ENCODE results near the gene UBE2O.

Gene UBE2O

DNA sequence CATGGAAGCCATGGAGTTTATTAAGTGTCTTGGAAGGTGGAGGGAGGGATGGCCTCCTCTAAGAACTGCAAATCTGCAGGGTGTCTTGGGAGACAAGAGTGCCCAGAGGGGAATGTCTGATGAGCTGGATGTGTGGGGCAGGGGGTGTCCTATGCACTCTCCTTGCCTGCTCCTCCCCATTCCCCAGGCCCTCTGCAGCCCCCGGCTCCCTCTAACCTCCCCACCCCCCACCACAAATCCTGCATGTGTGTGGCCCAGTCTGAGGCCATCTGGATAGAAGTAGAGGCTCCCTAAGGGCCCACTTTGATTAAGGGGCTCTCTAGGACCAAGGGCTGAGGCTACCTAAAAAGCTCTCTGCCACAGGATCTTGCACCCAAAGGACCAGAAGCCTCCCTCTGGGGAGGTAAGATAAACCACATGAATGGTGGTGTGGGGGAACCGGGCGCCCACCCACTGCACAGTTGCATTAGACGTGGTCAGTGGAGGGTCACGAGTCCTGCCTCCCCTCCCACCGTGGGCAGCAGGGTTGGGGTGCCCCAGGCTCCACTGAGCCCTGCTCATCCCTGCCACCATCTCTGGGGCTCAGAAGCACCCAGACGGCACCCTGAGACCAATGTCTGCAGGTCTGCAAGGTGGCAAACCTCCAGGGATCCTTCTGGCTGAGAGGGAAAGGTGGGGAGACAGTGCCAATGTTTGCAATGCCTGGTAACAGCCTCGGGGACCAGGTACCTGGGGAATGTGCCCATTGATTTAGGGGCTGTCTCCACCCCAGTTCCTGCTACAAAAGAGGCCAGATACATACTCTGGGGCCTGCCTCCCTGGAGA, 15.1 kb upstream of the UBE2O start:
- TF ChIP-seq, protein P1, sequence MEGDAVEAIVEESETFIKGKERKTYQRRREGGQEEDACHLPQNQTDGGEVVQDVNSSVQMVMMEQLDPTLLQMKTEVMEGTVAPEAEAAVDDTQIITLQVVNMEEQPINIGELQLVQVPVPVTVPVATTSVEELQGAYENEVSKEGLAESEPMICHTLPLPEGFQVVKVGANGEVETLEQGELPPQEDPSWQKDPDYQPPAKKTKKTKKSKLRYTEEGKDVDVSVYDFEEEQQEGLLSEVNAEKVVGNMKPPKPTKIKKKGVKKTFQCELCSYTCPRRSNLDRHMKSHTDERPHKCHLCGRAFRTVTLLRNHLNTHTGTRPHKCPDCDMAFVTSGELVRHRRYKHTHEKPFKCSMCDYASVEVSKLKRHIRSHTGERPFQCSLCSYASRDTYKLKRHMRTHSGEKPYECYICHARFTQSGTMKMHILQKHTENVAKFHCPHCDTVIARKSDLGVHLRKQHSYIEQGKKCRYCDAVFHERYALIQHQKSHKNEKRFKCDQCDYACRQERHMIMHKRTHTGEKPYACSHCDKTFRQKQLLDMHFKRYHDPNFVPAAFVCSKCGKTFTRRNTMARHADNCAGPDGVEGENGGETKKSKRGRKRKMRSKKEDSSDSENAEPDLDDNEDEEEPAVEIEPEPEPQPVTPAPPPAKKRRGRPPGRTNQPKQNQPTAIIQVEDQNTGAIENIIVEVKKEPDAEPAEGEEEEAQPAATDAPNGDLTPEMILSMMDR (IDR thresholded peaks at IDR 0.05; ENCODE audit: unreplicated experiment in 3 of 3) = no peak
- no peak overlapping the region for H3K4me3 Mint-ChIP-seq
- H3K4me1 Mint-ChIP-seq = peaks cover 5% of the 10 kb centered on the region
- no peaks in the 10 kb centered on the region for H3K36me3 Mint-ChIP-seq (ENCODE audit: low read depth)
- peaks cover 24% of the 10 kb centered on the region for H3K27me3 Mint-ChIP-seq (ENCODE audit: low read depth)
- no peak overlapping the region for H3K27ac Mint-ChIP-seq
- no peaks in the 10 kb centered on the region for H3K9me3 Mint-ChIP-seq

DNA sequence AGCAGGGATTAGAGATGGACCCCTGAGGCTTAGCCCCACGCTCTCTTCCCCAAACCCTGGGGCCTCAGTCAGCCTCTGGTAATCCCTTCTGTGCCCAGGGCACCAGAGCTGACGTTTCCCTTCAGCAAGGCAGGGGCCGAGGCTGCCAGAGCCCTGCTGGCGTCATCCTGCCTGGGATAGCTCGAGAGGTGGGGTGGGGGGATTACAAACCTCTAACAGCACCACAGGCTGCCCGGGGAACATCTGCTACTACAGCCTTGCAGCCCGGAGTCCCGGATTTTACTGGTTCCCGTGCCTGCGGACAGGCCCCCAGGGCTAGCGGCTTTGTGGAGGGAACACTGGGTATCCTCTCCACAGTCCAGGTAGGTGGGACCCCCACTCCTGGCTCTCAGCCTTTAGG, 14.4 kb upstream of the UBE2O start, which contains the start of gene AANAT:
Gene AANAT, plus strand, starts transcription at position 238 of the 400 bp plus-strand sequence. CDS start 1,144 bp downstream, outside the sequence.
- H3K36me3 Mint-ChIP-seq (ENCODE audit: low read depth) = no peaks in the 10 kb centered on the region

DNA sequence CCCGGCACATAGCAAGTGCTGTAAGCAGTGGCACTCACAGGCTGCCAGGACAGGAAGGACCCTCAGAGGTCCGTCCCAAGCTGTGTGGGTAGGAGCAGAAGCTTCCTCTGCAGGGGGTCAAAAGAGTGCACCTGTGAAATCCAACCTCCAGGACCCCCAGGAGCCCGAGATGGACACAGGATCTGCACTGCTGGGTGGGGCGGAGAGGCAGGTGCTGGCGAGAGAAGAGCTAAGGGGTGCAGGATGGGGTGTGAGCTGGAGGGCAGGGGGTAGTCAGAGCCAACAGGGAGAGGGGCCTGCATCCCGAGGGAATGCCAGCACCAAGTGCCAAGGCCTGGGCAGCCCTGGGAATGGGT, 13.8 kb upstream of the UBE2O start:
- TF ChIP-seq, protein P1 (IDR thresholded peaks at IDR 0.05; ENCODE audit: unreplicated experiment in 3 of 3) = no peak
- Mint-ChIP-seq H3K36me3 (ENCODE audit: low read depth) (no peaks in the 10 kb centered on the region), H3K27me3 (ENCODE audit: low read depth) (peaks cover 29% of the 10 kb centered on the region), H3K9me3 (no peaks in the 10 kb centered on the region), H3K4me3 (no peak overlapping the region), H3K4me1 (peaks cover 5% of the 10 kb centered on the region), H3K27ac (no peak overlapping the region)

More for the DNA sequence above, 14.4 kb upstream of the UBE2O start, which contains the start of gene AANAT:
- Mint-ChIP-seq H3K27me3 (ENCODE audit: low read depth) (peaks cover 28% of the 10 kb centered on the region), H3K9me3 (no peaks in the 10 kb centered on the region), H3K4me1 (peaks cover 5% of the 10 kb centered on the region), H3K4me3 (no peak within 1 kb of the TSS), H3K27ac (no peak within 1 kb of the TSS)
- TF ChIP-seq, protein P1 (IDR thresholded peaks at IDR 0.05; ENCODE audit: unreplicated experiment in 3 of 3) = no peak

DNA sequence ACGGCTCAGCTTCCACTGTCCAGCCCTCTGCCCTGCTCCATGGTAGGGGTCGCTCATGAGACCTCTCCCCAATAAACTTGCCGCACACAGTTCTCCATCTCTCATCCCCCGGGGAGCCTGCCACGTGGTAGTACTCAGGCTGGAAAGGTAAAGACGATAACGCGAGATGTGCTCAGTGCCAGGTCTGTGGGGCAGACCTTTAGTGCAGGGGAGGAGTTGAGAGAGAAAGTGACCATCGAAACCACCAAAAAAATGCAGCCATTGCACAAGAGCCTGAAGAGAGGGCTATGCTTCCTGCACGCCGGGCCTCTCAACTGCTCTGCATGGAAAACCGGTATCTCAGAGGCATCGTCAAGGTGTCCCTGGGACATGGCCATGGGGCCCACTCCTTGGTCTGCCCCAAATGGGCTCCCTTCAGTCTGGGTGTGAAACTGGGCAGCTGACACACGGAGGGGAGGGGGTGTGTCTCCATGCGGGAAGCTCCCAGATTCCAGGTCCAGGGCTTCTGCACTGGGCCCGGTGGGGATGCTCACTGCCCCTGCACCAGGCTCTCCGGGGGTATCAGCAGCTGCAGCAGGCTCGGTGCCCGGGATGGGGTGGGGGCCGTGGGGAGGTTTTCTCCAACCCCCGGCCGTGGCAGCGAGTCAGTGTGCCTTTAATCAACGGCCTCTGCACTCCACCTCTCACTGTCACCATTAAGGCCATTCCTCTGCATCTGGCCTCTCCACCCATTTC, 9.8 kb upstream of the UBE2O start:
- Mint-ChIP-seq H3K9me3 (no peaks in the 10 kb centered on the region), H3K4me1 (peaks cover 5% of the 10 kb centered on the region), H3K4me3 (no peak overlapping the region), H3K27ac (no peak overlapping the region), H3K36me3 (ENCODE audit: low read depth) (no peaks in the 10 kb centered on the region), H3K27me3 (ENCODE audit: low read depth) (peaks cover 21% of the 10 kb centered on the region)
- TF ChIP-seq, protein P1 (IDR thresholded peaks at IDR 0.05; ENCODE audit: unreplicated experiment in 3 of 3) = no peak

DNA sequence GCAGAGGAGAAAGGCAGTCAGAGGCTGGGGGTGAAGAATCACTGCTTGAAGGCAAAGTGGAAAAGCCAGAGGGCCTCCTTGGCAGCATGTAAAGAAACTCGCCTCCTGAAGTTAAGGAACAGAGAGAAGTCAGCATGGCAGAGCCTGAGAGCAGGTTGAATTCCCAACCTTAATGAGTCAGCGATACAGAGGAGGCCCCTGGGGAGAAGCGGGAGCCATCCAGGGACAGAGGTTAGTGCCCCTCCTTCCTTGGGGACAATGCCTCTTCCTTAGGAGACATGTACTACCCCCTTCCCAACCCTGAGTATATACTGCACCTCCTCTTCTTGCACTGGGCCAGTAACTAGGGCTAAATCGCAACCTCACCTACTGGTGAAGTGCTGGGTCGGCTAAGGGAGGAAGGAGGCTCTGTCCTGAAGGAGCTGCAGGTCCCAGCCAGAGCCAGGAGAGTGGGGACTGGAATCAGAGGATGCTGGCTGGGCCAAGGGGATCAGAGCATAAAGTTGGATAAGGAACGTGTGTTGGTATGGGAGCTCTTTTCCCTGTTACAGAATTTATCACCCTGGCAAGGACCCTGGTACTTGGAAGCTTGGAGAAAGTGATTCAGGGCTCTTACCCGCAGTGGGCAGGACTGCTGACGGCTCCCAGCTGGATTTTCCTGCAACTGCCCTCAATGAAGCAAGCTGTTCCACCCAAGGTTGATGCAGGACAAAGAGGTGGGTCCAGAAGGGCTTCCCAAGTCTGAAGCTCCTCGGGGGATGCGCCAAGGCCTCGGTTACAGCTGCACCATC, 9.0 kb upstream of the UBE2O start:
- TF ChIP-seq, protein P1 (IDR thresholded peaks at IDR 0.05; ENCODE audit: unreplicated experiment in 3 of 3) = no peak
- Mint-ChIP-seq H3K4me3 (no peak overlapping the region), H3K9me3 (no peaks in the 10 kb centered on the region)

More for the DNA sequence above, 9.0 kb upstream of the UBE2O start:
- peaks cover 5% of the 10 kb centered on the region for H3K4me1 Mint-ChIP-seq
- H3K36me3 Mint-ChIP-seq (ENCODE audit: low read depth) = no peaks in the 10 kb centered on the region
- no peak overlapping the region for H3K27ac Mint-ChIP-seq
- H3K27me3 Mint-ChIP-seq (ENCODE audit: low read depth) = peaks cover 20% of the 10 kb centered on the region
